ENCODE measurements around the gene NPAS4.

GRCh38 chr11:66391322-66391721 lies 29.5 kb upstream of the NPAS4 start:
- TF ChIP-seq CTCF (tag by site-specific recombination; IDR thresholded peaks at IDR 0.05) (no peak), ZNF335 (tag by site-specific recombination; conservative IDR thresholded peaks at IDR 0.05) (no peak)
